Measurements from ENCODE around the gene TSPAN9.

DNA sequence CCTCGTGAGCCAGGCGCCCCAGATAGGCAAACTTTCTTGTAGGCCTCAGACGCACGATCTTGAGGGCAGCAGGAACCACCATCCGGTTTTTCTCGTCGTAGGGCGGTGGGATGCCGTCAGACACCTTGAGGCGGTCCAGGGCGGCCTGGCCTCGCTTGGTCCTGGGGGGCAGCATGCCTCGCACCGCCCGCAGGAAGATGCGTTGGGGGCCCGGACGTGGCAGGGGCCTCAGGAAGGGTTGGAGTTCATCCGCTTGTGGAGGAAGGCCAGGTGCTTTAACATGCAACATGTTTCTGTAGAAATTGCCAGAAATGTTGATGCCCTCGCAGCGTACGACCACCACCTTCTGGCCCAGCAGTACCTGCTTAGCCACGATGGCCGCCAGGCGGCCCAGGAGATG, 5.5 kb upstream of the TSPAN9 start:
- TF ChIP-seq EP300 (IDR thresholded peaks at IDR 0.05) (no peak), POLR2A (IDR thresholded peaks at IDR 0.05) (no peak)
- TF ChIP-seq, protein P1, sequence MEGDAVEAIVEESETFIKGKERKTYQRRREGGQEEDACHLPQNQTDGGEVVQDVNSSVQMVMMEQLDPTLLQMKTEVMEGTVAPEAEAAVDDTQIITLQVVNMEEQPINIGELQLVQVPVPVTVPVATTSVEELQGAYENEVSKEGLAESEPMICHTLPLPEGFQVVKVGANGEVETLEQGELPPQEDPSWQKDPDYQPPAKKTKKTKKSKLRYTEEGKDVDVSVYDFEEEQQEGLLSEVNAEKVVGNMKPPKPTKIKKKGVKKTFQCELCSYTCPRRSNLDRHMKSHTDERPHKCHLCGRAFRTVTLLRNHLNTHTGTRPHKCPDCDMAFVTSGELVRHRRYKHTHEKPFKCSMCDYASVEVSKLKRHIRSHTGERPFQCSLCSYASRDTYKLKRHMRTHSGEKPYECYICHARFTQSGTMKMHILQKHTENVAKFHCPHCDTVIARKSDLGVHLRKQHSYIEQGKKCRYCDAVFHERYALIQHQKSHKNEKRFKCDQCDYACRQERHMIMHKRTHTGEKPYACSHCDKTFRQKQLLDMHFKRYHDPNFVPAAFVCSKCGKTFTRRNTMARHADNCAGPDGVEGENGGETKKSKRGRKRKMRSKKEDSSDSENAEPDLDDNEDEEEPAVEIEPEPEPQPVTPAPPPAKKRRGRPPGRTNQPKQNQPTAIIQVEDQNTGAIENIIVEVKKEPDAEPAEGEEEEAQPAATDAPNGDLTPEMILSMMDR (IDR thresholded peaks at IDR 0.05), result no peak
